Common myeloid progenitor, CD34-positive (primary cell): ENCODE results near the gene POU6F2.
"Not testable (repeated sequence)": the region's sequence is repeated elsewhere in the genome, so short reads cannot be mapped to it uniquely, and the experiment has no call there.

Source experiments
- CTCF ChIA-PET: fragments of 350-600 bp; sonication (Branson Sonifier 250); formaldehyde crosslinking; loops from one replicate; lab custom pipeline; 2021; ENCODE audit warnings: antibody characterized with exemption; lab: Charles Lee
- POLR2A ChIA-PET: fragments of 350-600 bp; sonication (Branson Sonifier 250); formaldehyde crosslinking; loops from one replicate; lab custom pipeline; 2021; ENCODE audit warnings: antibody characterized with exemption; lab: Charles Lee
- DNase-seq, 3 donors: peaks; one replicate each; pipeline versions ENCODE4 v3.0.0 to v3.0.0-alpha.2; 2013
- H3K27ac ChIP-seq, 2 experiments: 1 replicate in 1 of 2; 2 replicates in 1 of 2; pipeline ENCODE4 v1.7.0; 2013; ENCODE audit warnings: inconsistent platforms in 2 of 2, low read length in 2 of 2, mild to moderate bottlenecking in 2 of 2, low read depth in 1 of 2, moderate library complexity in 1 of 2; ENCODE audit not compliant: severe bottlenecking in 2 of 2, insufficient read depth in 1 of 2, poor library complexity in 1 of 2
- H3K27me3 ChIP-seq, 5 experiments: replicated peaks in 2 of 5; 1 replicate in 3 of 5; 2 replicates in 2 of 5; pipeline versions ENCODE4 v1.6.1 to v1.7.0; 2013; ENCODE audit warnings: low read length in 4 of 5, mild to moderate bottlenecking in 2 of 5, moderate library complexity in 2 of 5, inconsistent platforms in 1 of 5; ENCODE audit not compliant: insufficient read depth in 5 of 5, control insufficient read depth in 4 of 5
- H3K36me3 ChIP-seq, 4 experiments: 1 replicate in 2 of 4; 2 replicates in 2 of 4; pipeline versions ENCODE4 v1.6.1 to v1.7.0; 2013; ENCODE audit warnings: low read length in 3 of 4, control low read depth in 1 of 4, mild to moderate bottlenecking in 1 of 4; ENCODE audit not compliant: control insufficient read depth in 4 of 4, insufficient read depth in 4 of 4
- H3K4me1 ChIP-seq, 4 experiments: 1 replicate in 3 of 4; 2 replicates in 1 of 4; pipeline versions ENCODE4 v1.6.1 to v1.7.1; 2013; ENCODE audit warnings: low read length in 3 of 4, mild to moderate bottlenecking in 3 of 4, control low read depth in 1 of 4, inconsistent platforms in 1 of 4, moderate library complexity in 1 of 4; ENCODE audit not compliant: control insufficient read depth in 4 of 4, insufficient read depth in 4 of 4; ENCODE audit errors: control extremely low read depth in 1 of 4
- H3K4me3 ChIP-seq, 7 experiments: 1 replicate in 4 of 7; 2 replicates in 3 of 7; pipeline versions ENCODE4 v1.5.1 to v1.7.0; 2013; ENCODE audit warnings: mild to moderate bottlenecking in 7 of 7, low read length in 6 of 7, moderate library complexity in 6 of 7, inconsistent platforms in 2 of 7, low read depth in 2 of 7, control low read depth in 1 of 7; ENCODE audit not compliant: insufficient read depth in 4 of 7, control insufficient read depth in 1 of 7; ENCODE audit errors: extremely low read depth in 1 of 7
- H3K9me3 ChIP-seq, 5 experiments: 1 replicate in 4 of 5; 2 replicates in 1 of 5; pipeline versions ENCODE4 v1.6.1 to v1.7.1; 2013; ENCODE audit warnings: low read length in 4 of 5, mild to moderate bottlenecking in 2 of 5, inconsistent platforms in 1 of 5, low read depth in 1 of 5, moderate library complexity in 1 of 5; ENCODE audit not compliant: control insufficient read depth in 4 of 5, insufficient read depth in 2 of 5; ENCODE audit errors: control extremely low read depth in 1 of 5
- WGBS: methylation state at CpG from one replicate; pipeline ENCODE4 v1.1.5; 2013; ENCODE audit not compliant: insufficient coverage; 5-methylcytosine and 5-hydroxymethylcytosine counted together

The POU6F2 gene

DNA sequence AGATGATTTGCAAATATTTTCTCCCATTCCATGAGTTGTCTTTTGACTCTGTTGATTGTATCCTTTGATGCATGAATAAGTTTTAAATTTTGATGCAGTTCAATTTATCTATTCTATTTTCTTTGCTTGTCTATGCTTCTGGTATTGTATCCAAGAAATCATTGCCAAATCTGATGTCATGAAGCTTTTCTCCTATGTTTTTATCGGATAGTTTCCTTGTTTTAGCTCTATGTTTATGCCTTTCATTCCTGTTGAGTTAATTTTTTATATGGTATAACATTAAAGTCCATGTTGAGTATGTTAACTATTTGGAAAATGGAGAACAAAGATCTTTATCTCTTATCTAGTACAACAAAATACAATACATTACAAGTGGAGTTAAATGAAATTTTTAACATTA, 41.1 kb upstream of the POU6F2 start:
- DNase-seq, result no peak
- ChIA-PET POLR2A (no interaction called here), CTCF (no interaction called here)
- Histone ChIP-seq H3K4me3 (no peak overlapping the region), H3K36me3 (no peaks in the 10 kb centered on the region), H3K27me3 (peaks cover 0 to 3% (median 0%) of the 10 kb centered on the region in 5 experiments), H3K4me1 (no peaks in the 10 kb centered on the region), H3K9me3 (no peaks in the 10 kb centered on the region), H3K27ac (no peak overlapping the region)
- no CpG with 5 or more reads among the region's 1 CpG for WGBS

DNA sequence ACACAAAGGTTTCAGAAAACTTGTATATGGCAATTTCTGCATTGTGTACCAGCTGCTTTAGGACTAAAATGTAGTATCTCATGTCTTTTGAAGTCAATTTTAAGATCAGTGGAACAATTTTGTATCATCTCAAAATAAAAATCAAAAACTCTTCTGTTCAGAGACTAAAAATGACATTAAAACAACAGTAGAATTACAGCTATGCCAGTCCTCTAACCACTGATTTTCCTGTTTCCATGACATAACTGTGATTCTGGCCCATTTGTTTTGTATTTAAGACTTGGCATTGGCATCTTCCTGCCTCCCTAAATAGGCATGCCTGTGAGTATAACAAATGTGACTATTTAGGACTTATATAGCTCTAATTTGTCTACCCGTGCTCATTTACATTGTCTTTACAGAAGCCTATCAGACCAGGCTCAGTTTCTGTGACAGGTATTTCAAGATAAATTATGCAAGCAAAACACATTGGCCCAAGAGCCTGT, 39.7 kb upstream of the POU6F2 start:
- WGBS, result no CpG with 5 or more reads among the region's 1 CpG
- no peak overlapping the region for H3K4me3 ChIP-seq
- H3K4me1 ChIP-seq, result no peaks in the 10 kb centered on the region
- DNase-seq, result no peak
- POLR2A ChIA-PET, result no interaction called here
- H3K36me3 ChIP-seq, result no peaks in the 10 kb centered on the region
- CTCF ChIA-PET, result no interaction called here
- peaks cover 0 to 3% (median 0%) of the 10 kb centered on the region in 5 experiments for H3K27me3 ChIP-seq
- H3K9me3 ChIP-seq, result no peaks in the 10 kb centered on the region
- H3K27ac ChIP-seq, result no peak overlapping the region

DNA sequence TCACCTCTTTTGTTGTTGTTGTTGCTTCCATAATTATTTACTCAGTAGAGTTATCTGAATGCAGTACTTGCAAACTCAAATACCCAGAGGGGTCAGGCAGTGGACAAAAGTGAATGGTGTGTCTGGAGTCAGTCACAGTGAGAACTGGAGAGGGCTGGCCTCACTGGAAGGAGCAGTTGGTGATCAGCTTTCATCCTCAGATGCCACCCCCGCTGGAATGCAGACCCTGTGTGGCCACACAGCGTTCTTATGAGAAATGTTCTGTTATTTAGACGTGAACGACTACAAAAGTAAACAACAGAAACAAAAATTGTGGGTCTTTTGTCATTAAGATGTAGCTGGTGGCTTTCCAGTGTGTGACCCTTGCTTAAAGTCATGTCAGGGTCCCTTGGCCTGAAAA, 39.1 kb upstream of the POU6F2 start:
- no peak for DNase-seq
- WGBS, result 98% methylated on average over 4 of the region's 4 CpGs
- ChIA-PET CTCF (no interaction called here), POLR2A (no interaction called here)
- no peaks in the 10 kb centered on the region for H3K9me3 ChIP-seq
- peaks cover 0 to 3% (median 0%) of the 10 kb centered on the region in 5 experiments for H3K27me3 ChIP-seq
- no peaks in the 10 kb centered on the region for H3K36me3 ChIP-seq
- no peaks in the 10 kb centered on the region for H3K4me1 ChIP-seq
- H3K4me3 ChIP-seq, result no peak overlapping the region
- H3K27ac ChIP-seq, result no peak overlapping the region

- ChIA-PET CTCF (no interaction called here), POLR2A (interaction anchor here (0.5 to 0.6 kb wide), 2 partner anchors 17 to 548 kb away, joined by 3 to 4 read pairs; no protein-coding TSS in a partner anchor)
- DNase-seq, result no peak
- H3K4me3 ChIP-seq, result no peak overlapping the region
- peaks cover 0 to 3% (median 0%) of the 10 kb centered on the region in 5 experiments for H3K27me3 ChIP-seq
- no peaks in the 10 kb centered on the region for H3K4me1 ChIP-seq
- no CpG with 5 or more reads among the region's 3 CpGs for WGBS
- H3K9me3 ChIP-seq, result no peaks in the 10 kb centered on the region
- H3K27ac ChIP-seq, result no peak overlapping the region
- H3K36me3 ChIP-seq, result no peaks in the 10 kb centered on the region
Measured at GRCh38 chr7:38940774-38941173, 36.9 kb upstream of the POU6F2 start.

- CTCF ChIA-PET, result interaction anchor here (1.3 kb wide), 1 partner anchor 9 kb away, joined by 4 read pairs; no protein-coding TSS in a partner anchor
- WGBS, result 95% methylated on average over 3 of the region's 4 CpGs
- no peaks in the 10 kb centered on the region for H3K4me1 ChIP-seq
Measured at GRCh38 chr7:38942431-38943051, 35.2 kb upstream of the POU6F2 start.

DNA sequence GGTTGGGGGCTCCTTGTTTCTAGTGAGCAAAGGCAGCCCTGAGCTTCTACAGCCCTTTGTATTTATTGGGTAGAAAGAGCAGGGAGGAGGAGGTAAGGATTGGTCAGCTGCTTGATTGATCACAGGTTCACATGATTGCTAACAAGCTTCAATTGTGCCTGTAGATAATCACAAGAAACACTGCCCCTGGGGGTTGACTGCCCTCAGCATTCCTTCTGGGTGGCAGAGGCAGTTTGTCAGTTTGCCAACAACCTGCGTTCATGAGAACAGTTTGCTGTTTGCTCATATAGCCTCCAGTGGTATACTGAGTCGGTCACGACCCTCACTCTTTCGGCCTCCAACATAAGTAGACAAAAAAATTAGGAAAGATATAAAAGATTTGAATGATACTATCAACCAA, 30.2 kb upstream of the POU6F2 start:
- H3K27me3 ChIP-seq, H3K4me3 ChIP-seq, H3K36me3 ChIP-seq, DNase-seq, H3K9me3 ChIP-seq, CTCF ChIA-PET, H3K27ac ChIP-seq, POLR2A ChIA-PET, H3K4me1 ChIP-seq: not testable (repeated sequence)
- 100% methylated on average over 1 of the region's 4 CpGs for WGBS

More at GRCh38 chr7:38942431-38943051, 35.2 kb upstream of the POU6F2 start:
- H3K27ac ChIP-seq, result no peak overlapping the region
- H3K27me3 ChIP-seq, result peaks cover 0 to 3% (median 0%) of the 10 kb centered on the region in 5 experiments
- H3K36me3 ChIP-seq, result no peaks in the 10 kb centered on the region
- POLR2A ChIA-PET, result no interaction called here
- DNase-seq, result no peak
- H3K4me3 ChIP-seq, result no peak overlapping the region
- H3K9me3 ChIP-seq, result no peaks in the 10 kb centered on the region

DNA sequence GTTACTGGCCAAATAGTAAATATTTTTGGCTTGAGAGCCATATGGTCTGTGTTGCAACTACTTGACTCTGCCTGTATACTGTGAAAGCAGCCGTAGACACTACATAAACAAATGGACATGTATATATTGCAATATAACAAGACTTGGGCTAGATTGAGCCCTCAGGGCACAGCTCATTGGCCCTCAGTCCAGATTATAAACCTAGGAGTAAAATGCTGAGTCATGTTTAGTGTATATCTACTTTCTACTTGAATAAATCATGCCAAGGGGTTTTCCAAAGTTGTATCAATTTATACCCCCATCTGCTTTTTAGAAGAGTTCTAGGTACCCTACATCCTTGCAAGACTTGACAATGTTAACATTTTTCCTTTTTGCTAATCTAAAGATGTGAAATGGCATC, 27.4 kb upstream of the POU6F2 start:
- Histone ChIP-seq H3K4me1 (no peaks in the 10 kb centered on the region), H3K27me3 (no peaks in the 10 kb centered on the region), H3K9me3 (no peaks in the 10 kb centered on the region), H3K4me3 (no peak overlapping the region), H3K27ac (no peak overlapping the region), H3K36me3 (no peaks in the 10 kb centered on the region)
- CTCF ChIA-PET, result no interaction called here
- no CpG with 5 or more reads among the region's 1 CpG for WGBS
- peak in 1 of 3 donors; percentile 13 for DNase-seq
- POLR2A ChIA-PET, result no interaction called here
